Panc1 (cell line): ENCODE measurements around the gene ADIG. TPM values are rescaled to one million over a fixed set of nuclear protein-coding genes. Genes with fewer than 3 reads are reported as not detected.
A peak's percentile ranks its signal among the peaks of the same experiment; 100 is the strongest.
"Not testable (repeated sequence)": the region's sequence is repeated elsewhere in the genome, so short reads cannot be mapped to it uniquely, and the experiment has no call there.

Experiments
- ATAC-seq: fragments of 200-7000 bp; cut with Tn5 transposase; 2 replicates; pipeline ENCODE4 v1.9.1; 2020; ENCODE audit warnings: mild to moderate bottlenecking, moderate library complexity
- BruUV-seq: library from RNA; stranded (reverse); fragments of 400-500 nt; replicated peaks from 2 replicates; lab custom pipeline; 2021; lab: Mats Ljungman, UMichigan
- CTCF ChIA-PET: fragments of 300-600 bp; sonication (Branson Sonifier 250); formaldehyde crosslinking; loops from one replicate; lab custom pipeline; 2022; ENCODE audit warnings: antibody characterized with exemption; lab: Charles Lee
- POLR2A ChIA-PET: fragments of 300-600 bp; sonication (Branson Sonifier 250); formaldehyde crosslinking; loops from one replicate; lab custom pipeline; 2022; ENCODE audit warnings: antibody characterized with exemption; lab: Charles Lee
- DNase-seq: peaks from one replicate; pipeline ENCODE4 v3.0.0-alpha.2; 2010; ENCODE audit warnings: low read depth, low spot score
- H3K27ac ChIP-seq: 2 replicates; pipeline ENCODE4 v1.5.1; 2011; ENCODE audit warnings: mild to moderate bottlenecking, low read length, inconsistent platforms
- H3K27me3 ChIP-seq: fragments of 200-500 bp; sonication (Bioruptor generic); 2 replicates; pipeline ENCODE4 v1.6.0; 2014; ENCODE audit warnings: low read length, inconsistent platforms; ENCODE audit not compliant: control insufficient read depth, insufficient read depth
- H3K36me3 ChIP-seq: fragments of 200-500 bp; sonication (Bioruptor generic); 2 replicates; pipeline ENCODE4 v1.5.1; 2014; ENCODE audit warnings: inconsistent platforms, mild to moderate bottlenecking, low read length, moderate library complexity; ENCODE audit not compliant: control insufficient read depth, insufficient read depth
- H3K4me1 ChIP-seq: 2 replicates; pipeline ENCODE4 v1.5.1; 2011; ENCODE audit warnings: inconsistent platforms, mild to moderate bottlenecking, low read length, moderate library complexity; ENCODE audit not compliant: control insufficient read depth, insufficient read depth
- H3K4me3 ChIP-seq, 2 experiments: 2 replicates each; pipeline ENCODE4 v1.5.1; 2011 to 2012; ENCODE audit warnings: low read depth in 2 of 2, low read length in 2 of 2, mild to moderate bottlenecking in 2 of 2, inconsistent platforms in 1 of 2, moderate library complexity in 1 of 2
- H3K9me3 ChIP-seq: fragments of 200-500 bp; sonication (Bioruptor generic); 2 replicates; pipeline ENCODE4 v1.5.1; 2014; ENCODE audit warnings: low read depth, mild to moderate bottlenecking, inconsistent platforms, low read length, moderate library complexity; ENCODE audit not compliant: control insufficient read depth, insufficient read depth
- POLR2AphosphoS5 ChIP-seq: IDR thresholded peaks from 2 replicates; pipeline ENCODE4 v1.6.1; 2012; ENCODE audit warnings: mild to moderate bottlenecking, low read depth, low read length, moderate library complexity
- SIN3A ChIP-seq: IDR thresholded peaks from 2 replicates; pipeline ENCODE4 v1.6.1; 2012; ENCODE audit warnings: low read depth, mild to moderate bottlenecking, low read length, moderate library complexity, borderline replicate concordance; ENCODE audit not compliant: insufficient read depth
- TCF7L2 ChIP-seq: IDR thresholded peaks from 2 replicates; pipeline ENCODE4 v1.6.1; 2011; ENCODE audit warnings: mild to moderate bottlenecking, low read depth, low read length, inconsistent platforms
- in situ Hi-C: cut with HindIII; loops from 2 replicates; pipeline ENCODE4 v1.10.0; 2016; ENCODE audit warnings: low sequenced_read_pairs, low pct_unique_long_range_greater_than_20kb
- intact Hi-C: fragments of 100-400 bp; cut with micrococcal nuclease; formaldehyde crosslinking; loops from one replicate; pipeline ENCODE4 v1.10.0; 2022; ENCODE audit not compliant: unreplicated experiment
- total RNA-seq: library from RNA; stranded (reverse); gene quantifications from one replicate; pipeline ENCODE4 v1.2.1, GENCODE V29; 2021; ENCODE audit not compliant: unreplicated experiment
- TF ChIP-seq, protein P1 (sequence below): fragments of 450-650 bp; IDR thresholded peaks from 2 replicates; pipeline ENCODE4 v1.5.1; 2017; ENCODE audit warnings: mild to moderate bottlenecking
- TF ChIP-seq, protein P2 (sequence below), 2 experiments: IDR thresholded peaks; 2 replicates each; pipeline ENCODE4 v1.6.1; 2011 to 2012; ENCODE audit warnings: low read depth in 2 of 2, control low read depth in 1 of 2, low read length in 1 of 2, mild to moderate bottlenecking in 1 of 2, moderate library complexity in 1 of 2; ENCODE audit not compliant: insufficient read depth in 1 of 2

Gene ADIG
- total RNA-seq, 1 experiment from 2014 or later, result not detected

GRCh38 chr20:38591474-38592410, 10.7 kb downstream of the ADIG start:
- CTCF ChIA-PET, result no interaction called here
- ATAC-seq, result peak; percentile 48; the same call in 1 of the 2 replicates
- intact Hi-C loops, result no loop called here

DNA sequence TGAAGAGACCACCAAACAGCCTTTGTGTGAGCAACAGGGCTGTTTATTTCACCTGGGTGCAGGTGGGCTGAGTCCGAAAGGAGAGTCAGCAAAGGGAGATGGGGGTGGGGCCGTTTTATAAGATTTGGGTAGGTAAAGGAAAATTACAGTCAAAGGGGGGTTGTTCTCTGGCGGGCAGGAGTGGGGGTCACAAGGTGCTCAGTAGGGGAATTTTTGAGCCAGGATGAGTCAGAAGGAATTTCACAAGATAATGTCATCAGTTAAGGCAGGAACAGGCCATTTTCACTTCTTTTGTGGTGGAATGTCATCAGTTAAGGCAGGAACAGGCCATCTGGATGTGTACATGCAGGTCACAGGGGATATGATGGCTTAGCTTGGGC, 11.4 kb downstream of the ADIG start:
- H3K36me3 ChIP-seq, CTCF ChIA-PET, BruUV-seq, POLR2A ChIA-PET, H3K9me3 ChIP-seq, H3K4me1 ChIP-seq, H3K27me3 ChIP-seq, DNase-seq, ATAC-seq, in situ Hi-C loops, intact Hi-C loops, H3K27ac ChIP-seq, H3K4me3 ChIP-seq: not testable (repeated sequence)

More at GRCh38 chr20:38591474-38592410, 10.7 kb downstream of the ADIG start:
- H3K9me3 ChIP-seq, result no peaks in the 10 kb centered on the region
- no peaks in the 10 kb centered on the region for H3K4me1 ChIP-seq
- H3K36me3 ChIP-seq, result no peaks in the 10 kb centered on the region
- in situ Hi-C loops, result no loop called here
- no TSS peak for BruUV-seq
- no peak for DNase-seq
- POLR2A ChIA-PET, result no interaction called here
- H3K27me3 ChIP-seq, result no peaks in the 10 kb centered on the region
- no peak overlapping the region for H3K27ac ChIP-seq
- TF ChIP-seq, protein P1, sequence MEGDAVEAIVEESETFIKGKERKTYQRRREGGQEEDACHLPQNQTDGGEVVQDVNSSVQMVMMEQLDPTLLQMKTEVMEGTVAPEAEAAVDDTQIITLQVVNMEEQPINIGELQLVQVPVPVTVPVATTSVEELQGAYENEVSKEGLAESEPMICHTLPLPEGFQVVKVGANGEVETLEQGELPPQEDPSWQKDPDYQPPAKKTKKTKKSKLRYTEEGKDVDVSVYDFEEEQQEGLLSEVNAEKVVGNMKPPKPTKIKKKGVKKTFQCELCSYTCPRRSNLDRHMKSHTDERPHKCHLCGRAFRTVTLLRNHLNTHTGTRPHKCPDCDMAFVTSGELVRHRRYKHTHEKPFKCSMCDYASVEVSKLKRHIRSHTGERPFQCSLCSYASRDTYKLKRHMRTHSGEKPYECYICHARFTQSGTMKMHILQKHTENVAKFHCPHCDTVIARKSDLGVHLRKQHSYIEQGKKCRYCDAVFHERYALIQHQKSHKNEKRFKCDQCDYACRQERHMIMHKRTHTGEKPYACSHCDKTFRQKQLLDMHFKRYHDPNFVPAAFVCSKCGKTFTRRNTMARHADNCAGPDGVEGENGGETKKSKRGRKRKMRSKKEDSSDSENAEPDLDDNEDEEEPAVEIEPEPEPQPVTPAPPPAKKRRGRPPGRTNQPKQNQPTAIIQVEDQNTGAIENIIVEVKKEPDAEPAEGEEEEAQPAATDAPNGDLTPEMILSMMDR, result no peak
- TF ChIP-seq POLR2AphosphoS5, result no peak
- no peak for TF ChIP-seq TCF7L2
- no peak for TF ChIP-seq SIN3A
- TF ChIP-seq, protein P2, sequence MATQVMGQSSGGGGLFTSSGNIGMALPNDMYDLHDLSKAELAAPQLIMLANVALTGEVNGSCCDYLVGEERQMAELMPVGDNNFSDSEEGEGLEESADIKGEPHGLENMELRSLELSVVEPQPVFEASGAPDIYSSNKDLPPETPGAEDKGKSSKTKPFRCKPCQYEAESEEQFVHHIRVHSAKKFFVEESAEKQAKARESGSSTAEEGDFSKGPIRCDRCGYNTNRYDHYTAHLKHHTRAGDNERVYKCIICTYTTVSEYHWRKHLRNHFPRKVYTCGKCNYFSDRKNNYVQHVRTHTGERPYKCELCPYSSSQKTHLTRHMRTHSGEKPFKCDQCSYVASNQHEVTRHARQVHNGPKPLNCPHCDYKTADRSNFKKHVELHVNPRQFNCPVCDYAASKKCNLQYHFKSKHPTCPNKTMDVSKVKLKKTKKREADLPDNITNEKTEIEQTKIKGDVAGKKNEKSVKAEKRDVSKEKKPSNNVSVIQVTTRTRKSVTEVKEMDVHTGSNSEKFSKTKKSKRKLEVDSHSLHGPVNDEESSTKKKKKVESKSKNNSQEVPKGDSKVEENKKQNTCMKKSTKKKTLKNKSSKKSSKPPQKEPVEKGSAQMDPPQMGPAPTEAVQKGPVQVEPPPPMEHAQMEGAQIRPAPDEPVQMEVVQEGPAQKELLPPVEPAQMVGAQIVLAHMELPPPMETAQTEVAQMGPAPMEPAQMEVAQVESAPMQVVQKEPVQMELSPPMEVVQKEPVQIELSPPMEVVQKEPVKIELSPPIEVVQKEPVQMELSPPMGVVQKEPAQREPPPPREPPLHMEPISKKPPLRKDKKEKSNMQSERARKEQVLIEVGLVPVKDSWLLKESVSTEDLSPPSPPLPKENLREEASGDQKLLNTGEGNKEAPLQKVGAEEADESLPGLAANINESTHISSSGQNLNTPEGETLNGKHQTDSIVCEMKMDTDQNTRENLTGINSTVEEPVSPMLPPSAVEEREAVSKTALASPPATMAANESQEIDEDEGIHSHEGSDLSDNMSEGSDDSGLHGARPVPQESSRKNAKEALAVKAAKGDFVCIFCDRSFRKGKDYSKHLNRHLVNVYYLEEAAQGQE (IDR thresholded peaks at IDR 0.05; ENCODE audit: insufficient read depth in 1 of 2, low read depth in 2 of 2, low read length in 1 of 2), result no peak
- H3K4me3 ChIP-seq, result no peak overlapping the region

- H3K9me3 ChIP-seq, H3K4me1 ChIP-seq, H3K27ac ChIP-seq, POLR2A ChIA-PET, intact Hi-C loops, in situ Hi-C loops, H3K4me3 ChIP-seq, ATAC-seq, H3K36me3 ChIP-seq, BruUV-seq, CTCF ChIA-PET, DNase-seq, H3K27me3 ChIP-seq: not testable (repeated sequence)
Measured at GRCh38 chr20:38594281-38594680, 13.3 kb downstream of the ADIG start.

GRCh38 chr20:38595886-38596285, 14.9 kb downstream of the ADIG start:
- POLR2A ChIA-PET, ATAC-seq, intact Hi-C loops, H3K9me3 ChIP-seq, CTCF ChIA-PET, H3K4me3 ChIP-seq, DNase-seq, H3K27me3 ChIP-seq, BruUV-seq, in situ Hi-C loops, H3K36me3 ChIP-seq, H3K27ac ChIP-seq, H3K4me1 ChIP-seq: not testable (repeated sequence)
